Activated CD4-positive, alpha-beta T cell treated with anti-CD3 and anti-CD28 coated beads, Interleukin-2, Interleukin-4, amounts not matched to agents 100 ng/mL and 50 ng/mL, durations not matched to agents 16 hours and 8 hours (primary cell): ENCODE measurements around the gene SLC5A5.

ENCODE experiments used
- DNase-seq: peaks from one replicate; pipeline ENCODE4 v3.0.0-alpha.2; 2020; ENCODE audit warnings: low spot score

SLC5A5 gene

DNA sequence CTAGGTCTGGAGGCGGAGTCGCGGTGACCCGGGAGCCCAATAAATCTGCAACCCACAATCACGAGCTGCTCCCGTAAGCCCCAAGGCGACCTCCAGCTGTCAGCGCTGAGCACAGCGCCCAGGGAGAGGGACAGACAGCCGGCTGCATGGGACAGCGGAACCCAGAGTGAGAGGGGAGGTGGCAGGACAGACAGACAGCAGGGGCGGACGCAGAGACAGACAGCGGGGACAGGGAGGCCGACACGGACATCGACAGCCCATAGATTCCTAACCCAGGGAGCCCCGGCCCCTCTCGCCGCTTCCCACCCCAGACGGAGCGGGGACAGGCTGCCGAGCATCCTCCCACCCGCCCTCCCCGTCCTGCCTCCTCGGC is at the start of gene SLC5A5:
Gene SLC5A5, plus strand, starts transcription at position 68 of the 373 bp plus-strand sequence. CDS start 375 bp downstream, outside the sequence.
- peak; percentile 25 for DNase-seq

- DNase-seq: no peak
These were observed 47.4 kb upstream of the SLC5A5 start for GRCh38 chr19:17824339-17824738.

DNA sequence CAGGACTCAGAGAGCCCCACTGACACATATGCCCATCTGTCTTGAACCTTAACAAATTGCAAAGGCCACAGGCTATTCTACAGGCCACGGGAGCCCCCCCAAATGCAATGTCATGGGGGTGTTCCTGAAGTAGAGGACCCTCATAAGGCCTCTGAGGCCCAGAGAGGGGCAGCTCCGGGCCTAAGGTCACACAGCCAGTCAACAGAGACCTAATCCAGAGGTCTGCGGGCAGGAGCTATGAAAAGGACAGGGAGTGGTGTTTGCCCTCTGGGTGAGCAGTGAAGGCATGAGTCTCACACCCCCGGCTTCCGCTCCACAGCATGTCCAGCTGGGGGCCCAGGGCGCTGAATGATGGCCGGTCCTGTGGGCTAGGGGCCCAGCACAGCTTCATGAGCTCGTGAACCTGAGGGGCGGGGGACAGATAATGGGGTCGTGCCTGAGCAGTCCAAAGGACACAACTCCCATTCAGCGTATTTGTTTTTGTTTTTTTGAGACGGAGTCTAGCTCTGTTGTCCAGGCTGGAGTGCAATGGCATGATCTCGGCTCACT is 45.2 kb upstream of the SLC5A5 start:
- DNase-seq: no peak

DNA sequence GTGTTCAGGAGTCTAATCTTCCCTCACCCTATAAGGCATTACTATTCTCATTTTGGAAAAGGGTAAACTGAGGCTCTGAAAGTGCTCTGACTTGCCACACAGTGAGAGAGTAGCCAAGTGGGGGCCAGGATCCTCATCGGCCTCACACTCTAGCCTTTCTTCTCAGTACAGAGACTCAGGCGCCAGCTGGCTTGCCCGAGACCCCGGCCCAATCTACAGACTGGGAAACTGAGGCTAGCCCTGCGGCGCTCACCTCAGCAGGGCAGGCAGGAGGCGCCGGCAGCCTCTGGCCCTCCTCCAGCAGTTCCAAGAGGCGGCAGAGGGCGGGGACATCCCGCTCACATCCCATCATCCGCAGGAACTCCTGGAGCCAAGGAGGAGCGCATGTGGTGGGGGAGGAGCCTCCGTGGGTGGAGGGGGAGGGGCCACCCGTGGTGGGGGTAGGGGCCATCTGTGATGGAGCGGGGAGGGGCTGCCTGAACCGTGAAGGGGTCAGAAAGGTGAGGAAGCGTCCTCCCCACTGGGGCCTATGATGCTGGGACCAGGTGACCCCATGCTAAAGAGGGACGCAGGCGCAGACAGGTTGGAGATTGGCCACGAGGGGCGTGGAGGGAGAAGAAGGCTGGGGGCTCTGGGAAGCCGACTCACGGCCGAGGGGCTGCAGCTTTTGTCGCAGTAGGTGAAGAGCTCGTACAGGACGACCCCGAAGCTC is 41.7 kb upstream of the SLC5A5 start:
- no peak for DNase-seq

- peak; percentile 52 for DNase-seq
These were observed 41.0 kb upstream of the SLC5A5 start for GRCh38 chr19:17830567-17831418.

GRCh38 chr19:17831419-17831888 is 40.3 kb upstream of the SLC5A5 start:
- DNase-seq: no peak

DNA sequence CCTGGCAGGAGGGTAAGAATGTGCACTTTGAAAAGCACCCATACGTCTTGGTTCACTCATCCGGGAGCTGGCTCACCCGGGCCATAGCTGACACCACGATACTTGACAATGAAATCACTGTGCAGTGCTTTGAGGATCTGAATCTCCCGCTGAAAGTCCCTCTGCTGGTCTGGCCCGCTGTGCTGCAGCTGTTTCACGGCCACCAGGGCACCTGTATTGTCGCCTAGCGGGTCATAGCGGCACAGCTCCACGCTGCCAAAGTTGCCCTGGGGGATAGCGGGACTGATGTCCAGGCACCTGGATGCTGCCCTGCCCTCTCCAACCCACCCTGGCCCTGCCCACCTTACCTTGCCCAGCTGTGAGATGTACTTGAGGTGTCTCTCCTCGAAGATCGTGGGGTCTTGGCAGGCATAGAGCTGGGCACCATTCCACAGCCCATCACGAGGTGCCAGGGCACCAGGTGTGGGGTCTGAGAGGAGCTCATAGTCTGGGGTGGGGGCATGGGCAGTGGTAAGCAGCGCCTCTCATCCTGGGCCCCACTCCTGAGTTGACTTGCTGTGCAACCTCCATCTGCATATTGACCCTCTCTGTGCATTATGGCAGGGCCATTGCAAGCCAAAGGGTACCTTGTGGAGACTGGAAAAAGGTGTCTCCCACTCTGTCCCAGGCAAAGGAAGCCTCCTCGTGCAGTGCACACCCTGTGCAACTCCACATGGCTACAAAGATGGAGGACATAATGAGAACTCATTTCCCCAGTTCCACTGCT is 39.1 kb upstream of the SLC5A5 start:
- no peak for DNase-seq

DNA sequence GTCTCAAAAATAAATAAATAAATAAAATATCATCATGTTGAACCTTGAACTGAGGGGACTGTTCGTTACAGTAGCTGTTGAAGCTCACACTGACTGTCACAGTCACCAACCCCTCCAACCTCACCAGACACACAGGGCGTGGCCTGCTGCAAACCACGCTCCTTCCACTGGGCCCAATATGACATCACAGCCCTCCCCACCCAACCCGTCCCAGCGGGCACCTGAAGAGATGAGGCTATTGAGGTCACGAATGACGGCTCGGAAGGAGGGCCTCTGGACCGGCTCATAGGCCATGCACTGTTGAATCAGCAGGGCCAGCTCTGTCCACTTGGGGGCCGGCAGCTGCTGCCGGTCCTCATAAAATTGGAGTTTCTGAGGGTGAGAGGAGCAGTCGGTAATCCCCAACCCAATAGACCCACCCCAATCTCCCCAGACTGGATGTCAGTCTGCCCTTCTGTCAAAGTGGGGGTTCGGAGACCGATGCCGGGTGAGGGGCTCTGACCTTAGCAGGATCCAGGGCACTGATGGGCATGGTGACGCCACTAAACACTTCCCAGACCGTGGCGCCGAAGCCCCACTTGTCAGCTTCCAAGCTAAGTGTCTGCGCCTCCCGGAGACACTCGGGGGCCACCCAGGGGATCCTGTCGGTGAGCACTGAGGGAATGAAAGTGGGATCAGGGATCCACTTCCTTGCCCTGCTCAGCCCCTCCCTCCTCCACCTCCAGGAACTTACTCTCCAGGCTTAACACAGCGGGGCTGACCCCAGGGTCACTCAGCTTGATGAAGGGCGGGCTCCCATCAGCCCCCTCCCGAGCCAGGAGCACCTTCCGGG is 37.2 kb upstream of the SLC5A5 start:
- DNase-seq: no peak

DNA sequence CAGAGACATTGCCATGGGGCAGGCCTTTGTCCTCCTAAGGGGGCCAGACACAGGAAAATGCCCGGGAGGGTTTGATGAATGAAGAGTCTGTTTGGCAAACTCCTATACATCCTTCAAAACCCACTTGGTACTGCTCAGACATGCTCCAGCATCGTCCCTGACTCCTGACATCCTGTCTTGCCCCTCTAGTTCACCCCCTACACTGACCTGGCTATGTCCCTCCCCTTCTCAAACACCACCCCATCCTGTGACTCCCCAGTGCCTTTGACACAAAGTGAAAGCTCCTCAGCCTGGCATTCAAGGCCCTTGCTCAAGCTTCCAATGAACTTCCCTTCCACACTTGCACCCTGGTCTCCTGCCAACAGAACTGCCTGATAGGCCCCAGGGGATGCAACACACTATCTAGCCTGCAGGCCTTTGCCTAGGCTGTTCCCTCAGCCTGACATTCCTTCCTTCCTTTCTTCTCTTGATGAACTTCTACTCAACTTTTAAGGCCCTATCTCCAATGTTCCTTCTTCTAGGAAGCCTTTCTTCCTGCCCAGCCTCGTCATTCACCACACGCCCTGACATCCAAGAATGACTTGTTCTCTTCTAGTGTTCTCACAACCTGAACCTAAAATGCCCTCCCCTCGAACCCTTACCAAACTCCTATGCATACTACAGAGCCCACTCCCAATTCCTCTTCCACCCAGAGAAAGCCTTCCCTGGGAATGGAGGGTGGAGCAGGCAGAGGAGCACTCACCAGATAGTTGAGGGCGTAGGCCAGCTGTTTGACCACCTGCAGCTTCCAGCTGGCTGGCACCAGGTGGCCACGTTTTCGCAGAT is 36.4 kb upstream of the SLC5A5 start:
- no peak for DNase-seq

GRCh38 chr19:17836530-17836929 is 35.2 kb upstream of the SLC5A5 start:
- no peak for DNase-seq

DNA sequence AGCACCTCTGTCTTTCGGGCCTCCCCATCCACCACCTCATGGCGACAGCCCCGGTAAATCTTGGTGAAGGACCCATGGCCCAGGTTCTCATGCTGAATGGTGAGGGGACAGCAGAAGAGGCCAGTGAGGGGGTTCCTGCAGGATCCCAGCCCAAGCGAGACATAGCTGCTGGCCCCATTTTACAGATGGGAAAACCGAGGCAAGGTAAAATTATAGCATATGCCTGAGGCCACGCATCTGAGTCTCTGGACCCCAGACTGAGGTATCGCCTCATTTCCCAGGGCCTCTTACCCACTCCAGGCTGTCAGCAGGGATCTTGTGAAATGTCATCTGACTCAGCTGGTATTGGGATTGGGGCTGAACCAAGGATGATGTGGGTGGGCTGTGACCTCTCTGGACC is 33.8 kb upstream of the SLC5A5 start:
- no peak for DNase-seq

GRCh38 chr19:17840019-17840418 is 31.7 kb upstream of the SLC5A5 start:
- no peak for DNase-seq

DNA sequence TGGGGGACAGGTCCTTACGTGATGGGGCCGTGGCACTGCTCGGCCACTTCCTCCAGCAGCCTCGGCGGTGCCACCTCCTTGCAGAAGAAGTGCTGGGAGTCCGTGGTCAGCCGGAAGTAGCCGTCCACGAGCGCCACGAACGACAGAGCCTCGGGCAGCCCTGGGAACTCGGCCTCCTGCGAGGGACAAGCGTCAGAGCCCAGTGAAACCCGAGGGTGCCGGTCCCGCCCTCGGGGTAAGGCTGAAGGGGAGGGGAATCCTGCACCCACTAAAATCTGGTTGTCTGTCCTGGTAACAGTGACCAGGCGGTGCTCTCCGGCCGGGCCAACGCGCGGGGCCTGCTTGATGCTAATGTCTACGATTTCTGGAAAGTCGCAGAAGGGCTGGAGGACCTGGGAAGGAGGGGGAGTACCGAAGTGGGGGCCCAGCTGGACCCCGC is 30.4 kb upstream of the SLC5A5 start:
- DNase-seq: no peak

- peak; percentile 66 for DNase-seq
These were observed 29.7 kb upstream of the SLC5A5 start for GRCh38 chr19:17841810-17842662.

DNA sequence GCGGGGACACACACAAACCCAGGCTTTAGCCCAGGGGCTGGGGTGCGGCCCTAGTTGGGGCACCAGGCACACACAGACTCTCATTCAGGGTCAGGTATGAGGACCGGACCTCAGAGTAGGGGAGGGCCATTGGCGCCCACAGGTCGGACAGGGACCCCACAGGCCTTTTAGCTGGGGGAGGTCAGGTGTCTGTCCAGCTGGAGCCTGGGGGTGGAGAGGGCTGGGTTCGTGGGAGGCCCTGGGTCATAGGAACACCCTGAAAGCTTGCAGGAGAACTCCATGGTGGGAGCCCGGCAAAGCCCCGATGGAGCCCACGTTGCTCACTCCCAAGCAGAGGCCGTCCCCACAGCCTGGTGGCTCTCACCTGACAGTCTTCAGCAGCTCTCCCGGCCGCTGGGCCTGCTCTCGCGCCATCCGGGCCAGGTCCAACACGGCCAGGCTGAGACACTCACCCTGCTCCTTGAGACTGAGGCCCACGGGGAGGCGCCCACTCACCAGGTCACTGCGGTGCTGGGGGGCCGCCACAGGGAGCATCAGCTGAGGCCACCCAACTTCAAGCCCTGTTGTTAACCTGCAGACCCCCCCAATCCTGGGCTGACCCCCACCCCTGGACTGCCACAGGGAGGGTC is 29.0 kb upstream of the SLC5A5 start:
- no peak for DNase-seq

DNA sequence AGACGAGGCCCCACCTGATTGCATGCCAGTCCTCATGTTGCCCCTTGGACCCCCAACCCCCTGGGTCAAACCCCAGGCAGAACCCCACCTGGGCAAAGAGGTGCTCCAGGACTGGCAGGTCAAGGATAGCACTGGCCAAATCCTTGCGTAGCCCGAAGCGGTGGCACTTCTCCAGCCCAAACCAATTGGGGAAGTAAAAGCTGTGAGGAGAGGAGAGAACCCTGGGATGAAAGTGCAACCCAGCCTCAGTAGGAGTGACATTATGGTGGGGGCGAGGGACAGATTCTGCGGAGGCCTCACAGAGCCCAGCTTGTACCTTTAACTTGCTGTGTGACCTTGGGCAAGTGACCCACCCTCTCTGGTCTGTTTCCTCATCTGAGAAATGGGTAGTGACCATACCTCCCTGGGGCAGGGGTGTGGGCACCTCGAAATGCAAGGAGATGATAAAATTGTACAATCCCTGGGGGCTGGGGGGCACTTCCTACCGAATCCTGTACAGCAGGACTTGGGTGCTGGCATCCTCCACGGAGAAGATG is 28.4 kb upstream of the SLC5A5 start:
- DNase-seq: no peak

- no peak for DNase-seq
These were observed 27.7 kb upstream of the SLC5A5 start for GRCh38 chr19:17843908-17844490.

DNA sequence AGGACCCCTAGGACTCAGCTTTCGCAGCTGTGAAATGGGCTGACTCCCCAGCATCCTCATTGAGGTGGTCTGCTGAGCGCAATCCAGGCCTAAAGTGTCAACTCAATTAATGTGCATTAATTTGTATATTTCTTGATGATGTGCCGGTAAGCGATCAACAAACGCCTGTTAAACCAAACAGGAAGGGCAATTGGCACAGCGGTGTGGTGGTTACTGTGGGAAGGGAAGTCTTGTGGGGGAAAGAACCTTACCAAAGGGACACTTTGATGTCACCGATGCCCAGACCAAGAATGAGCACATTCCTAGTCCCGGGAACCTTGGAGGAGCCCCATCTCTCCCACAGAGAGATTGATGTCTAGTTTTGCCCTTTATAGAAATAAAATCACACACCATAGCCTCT is 25.6 kb upstream of the SLC5A5 start:
- DNase-seq: peak; percentile 59
